DMS53 (cell line): ENCODE results near the gene CDKAL1.
"Not testable (repeated sequence)": the region's sequence is repeated elsewhere in the genome, so short reads cannot be mapped to it uniquely, and the experiment has no call there.

Experiments
- DNase-seq: peaks from one replicate; lab custom pipeline; 2025; lab: John Stamatoyannopoulos, UW

CDKAL1 gene

GRCh38 chr6:21074484-21074883 is 540.2 kb downstream of the CDKAL1 start:
- no peak for DNase-seq

GRCh38 chr6:21075986-21076385 is 541.7 kb downstream of the CDKAL1 start:
- DNase-seq = no peak

GRCh38 chr6:21078497-21078896 is 544.2 kb downstream of the CDKAL1 start:
- DNase-seq = no peak

GRCh38 chr6:21079468-21080048 is 545.3 kb downstream of the CDKAL1 start:
- no peak for DNase-seq

- no peak for DNase-seq
Observed at GRCh38 chr6:21080221-21080620, 546.0 kb downstream of the CDKAL1 start.

- no peak for DNase-seq
Observed at GRCh38 chr6:21082091-21082490, 547.8 kb downstream of the CDKAL1 start.

- no peak for DNase-seq
Observed at GRCh38 chr6:21083708-21084107, 549.5 kb downstream of the CDKAL1 start.

GRCh38 chr6:21084656-21085055 is 550.4 kb downstream of the CDKAL1 start:
- DNase-seq = no peak

- no peak for DNase-seq
Observed at GRCh38 chr6:21085211-21085610, 551.0 kb downstream of the CDKAL1 start.

GRCh38 chr6:21085643-21086042 is 551.4 kb downstream of the CDKAL1 start:
- DNase-seq = no peak

- no peak for DNase-seq
Observed at GRCh38 chr6:21087188-21087587, 552.9 kb downstream of the CDKAL1 start.

- no peak for DNase-seq
Observed at GRCh38 chr6:21091411-21091810, 557.2 kb downstream of the CDKAL1 start.

- DNase-seq = not testable (repeated sequence)
Observed at GRCh38 chr6:21092231-21092772, 558.0 kb downstream of the CDKAL1 start.

- DNase-seq = no peak
Observed at GRCh38 chr6:21095462-21095861, 561.2 kb downstream of the CDKAL1 start.

GRCh38 chr6:21098134-21098533 is 563.9 kb downstream of the CDKAL1 start:
- no peak for DNase-seq

GRCh38 chr6:21098744-21099143 is 564.5 kb downstream of the CDKAL1 start:
- DNase-seq = no peak

GRCh38 chr6:21099338-21100314 is 565.4 kb downstream of the CDKAL1 start:
- DNase-seq = no peak

GRCh38 chr6:21100991-21101390 is 566.7 kb downstream of the CDKAL1 start:
- no peak for DNase-seq

- peak; percentile 79 for DNase-seq
Observed at GRCh38 chr6:21101694-21102093, 567.4 kb downstream of the CDKAL1 start.

GRCh38 chr6:21102201-21102600 is 567.9 kb downstream of the CDKAL1 start:
- DNase-seq = peak; percentile 29

- DNase-seq = peak; percentile 39
Observed at GRCh38 chr6:21102624-21103023, 568.4 kb downstream of the CDKAL1 start.

GRCh38 chr6:21103626-21104224 is 569.5 kb downstream of the CDKAL1 start:
- DNase-seq = peak; percentile 80

GRCh38 chr6:21104288-21104687 is 570.0 kb downstream of the CDKAL1 start:
- DNase-seq = no peak
